GM12875 (cell line): ENCODE results near the gene SGK1.

Source experiments
- H3K4me3 ChIP-seq: one replicate; pipeline ENCODE4 v1.5.1; 2011; ENCODE audit warnings: low read depth, low read length, control low read depth
- CTCF ChIP-seq: IDR thresholded peaks from 2 replicates; pipeline ENCODE4 v1.5.1; 2011; ENCODE audit warnings: low read depth, mild to moderate bottlenecking, control low read depth, inconsistent platforms, low read length, moderate library complexity, borderline replicate concordance; ENCODE audit not compliant: insufficient read depth

SGK1 gene

GRCh38 chr6:134145786-134146185 lies 172.1 kb downstream of the SGK1 start:
- TF ChIP-seq CTCF, result no peak
- H3K4me3 ChIP-seq, result no peak overlapping the region

- no peak for TF ChIP-seq CTCF
- no peak overlapping the region for H3K4me3 ChIP-seq
These were observed 179.5 kb downstream of the SGK1 start for GRCh38 chr6:134138226-134138975.

GRCh38 chr6:134134654-134135053 lies 183.3 kb downstream of the SGK1 start:
- no peak for TF ChIP-seq CTCF
- no peak overlapping the region for H3K4me3 ChIP-seq

- no peak overlapping the region for H3K4me3 ChIP-seq
- no peak for TF ChIP-seq CTCF
These were observed 185.3 kb downstream of the SGK1 start for GRCh38 chr6:134132494-134133141.

- no peak for TF ChIP-seq CTCF
- no peak overlapping the region for H3K4me3 ChIP-seq
These were observed 186.3 kb downstream of the SGK1 start for GRCh38 chr6:134131530-134132139.

- TF ChIP-seq CTCF, result no peak
- H3K4me3 ChIP-seq, result no peak overlapping the region
These were observed 189.8 kb downstream of the SGK1 start for GRCh38 chr6:134128146-134128545.

GRCh38 chr6:134123666-134124208 lies 194.2 kb downstream of the SGK1 start:
- TF ChIP-seq CTCF, result peak; percentile 33; the same call in 1 of the 2 replicates
- no peak overlapping the region for H3K4me3 ChIP-seq
